ENCODE results near the gene IRF8.

IRF8 gene

DNA sequence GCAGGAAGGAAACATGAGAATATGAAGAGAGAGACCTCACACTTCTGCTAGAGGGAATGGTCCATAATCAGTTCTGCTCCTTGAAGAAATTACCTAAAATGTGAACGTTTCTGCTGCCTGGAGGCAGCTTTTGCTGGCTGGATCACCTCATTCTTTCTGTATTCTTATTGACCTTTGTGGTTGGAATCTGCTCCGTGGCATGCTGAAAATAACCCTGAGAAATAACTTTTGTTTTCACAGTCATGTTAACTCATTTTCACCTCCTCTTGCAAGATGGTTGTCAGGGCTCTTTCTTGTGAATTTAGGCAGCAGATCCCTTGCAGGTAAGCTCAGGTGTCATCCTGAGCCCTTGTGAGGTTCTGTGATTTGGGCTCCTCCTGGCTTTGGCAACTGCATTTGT, 70.2 kb downstream of the IRF8 start:
- no peak overlapping the region for H3K27ac ChIP-seq
- H3K4me3 ChIP-seq = no peak overlapping the region
- intact Hi-C loops (cut with DNase I; ENCODE audit: low total_unique reads) = no loop called here

DNA sequence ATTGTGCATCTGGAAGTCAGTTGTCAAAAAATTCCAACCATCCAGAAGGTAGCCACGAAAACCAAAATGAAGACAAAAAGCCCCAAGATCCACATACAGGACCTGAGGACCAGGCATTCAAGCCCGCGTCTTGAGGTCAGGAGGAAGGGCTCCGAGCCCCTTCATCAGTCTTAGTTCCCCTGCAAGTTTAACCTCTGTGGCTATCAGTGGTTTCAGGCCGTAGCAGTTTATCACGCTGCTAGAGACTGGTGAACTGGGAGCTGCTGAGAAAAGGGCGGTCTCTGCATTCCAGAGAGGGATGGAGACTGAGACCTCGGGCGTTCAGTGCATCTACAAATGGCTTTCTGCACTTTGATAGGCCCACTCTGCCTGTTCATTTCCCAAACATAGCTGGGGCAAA, 70.6 kb downstream of the IRF8 start:
- Histone ChIP-seq H3K27ac (no peak overlapping the region), H3K9me3 (no peaks in the 10 kb centered on the region), H3K4me3 (no peak overlapping the region), H3K36me3 (no peaks in the 10 kb centered on the region), H3K27me3 (peaks cover 0 to 6% of the 10 kb centered on the region in 2 donors), H3K4me1 (peaks cover 0 to 13% (median 4%) of the 10 kb centered on the region in 4 donors)
- intact Hi-C loops (cut with DNase I; ENCODE audit: low total_unique reads) = no loop called here
- no peak for TF ChIP-seq CTCF (IDR thresholded peaks at IDR 0.05)
- no peak for DNase-seq

More for the DNA sequence above, 70.2 kb downstream of the IRF8 start:
- H3K4me1 ChIP-seq = peaks cover 0 to 13% (median 4%) of the 10 kb centered on the region in 4 donors
- H3K9me3 ChIP-seq = no peaks in the 10 kb centered on the region
- no peaks in the 10 kb centered on the region for H3K36me3 ChIP-seq
- DNase-seq = no peak
- H3K27me3 ChIP-seq = peaks cover 0 to 6% of the 10 kb centered on the region in 2 donors
- TF ChIP-seq CTCF (IDR thresholded peaks at IDR 0.05) = no peak

- TF ChIP-seq CTCF (IDR thresholded peaks at IDR 0.05) = no peak
- intact Hi-C loops (cut with DNase I; ENCODE audit: low total_unique reads) = no loop called here
These were observed 71.2 kb downstream of the IRF8 start for GRCh38 chr16:85970016-85970733.

DNA sequence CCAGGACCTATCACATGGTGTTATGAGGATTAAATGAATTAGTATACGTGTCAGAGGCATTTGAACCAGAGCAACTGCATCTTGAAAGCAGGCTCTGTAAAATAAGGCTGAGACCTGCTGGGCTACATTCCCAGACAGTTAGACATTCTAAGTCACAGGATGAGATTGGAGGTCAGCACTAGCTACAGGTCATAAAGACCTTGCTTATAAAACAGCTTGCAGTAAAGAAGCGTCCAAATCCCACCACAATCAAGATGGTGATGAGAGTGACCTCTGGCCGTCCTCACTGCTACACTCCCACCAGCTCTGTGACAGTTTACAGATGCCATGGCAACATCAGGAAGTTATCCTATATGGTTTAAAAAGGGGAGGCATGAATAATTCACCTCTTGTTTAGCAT, 71.8 kb downstream of the IRF8 start:
- TF ChIP-seq CTCF (IDR thresholded peaks at IDR 0.05) = no peak
- intact Hi-C loops (cut with DNase I; ENCODE audit: low total_unique reads) = no loop called here
- no peaks in the 10 kb centered on the region for H3K9me3 ChIP-seq
- no peaks in the 10 kb centered on the region for H3K36me3 ChIP-seq
- peaks cover 0 to 13% (median 4%) of the 10 kb centered on the region in 4 donors for H3K4me1 ChIP-seq
- H3K27ac ChIP-seq = no peak overlapping the region
- peaks cover 0 to 16% of the 10 kb centered on the region in 2 donors for H3K27me3 ChIP-seq
- H3K4me3 ChIP-seq = no peak overlapping the region
- DNase-seq = no peak

More at GRCh38 chr16:85970016-85970733, 71.2 kb downstream of the IRF8 start:
- Histone ChIP-seq H3K27me3 (peaks cover 0 to 10% of the 10 kb centered on the region in 2 donors), H3K36me3 (no peaks in the 10 kb centered on the region), H3K4me3 (no peak overlapping the region), H3K9me3 (no peaks in the 10 kb centered on the region), H3K4me1 (peaks cover 0 to 13% (median 4%) of the 10 kb centered on the region in 4 donors), H3K27ac (no peak overlapping the region)
- DNase-seq = no peak
